Stimulated activated CD4-positive, alpha-beta T cell treated with anti-CD3 and anti-CD28 coated beads, Interleukin-15, amount 100 ng/mL, for 24 hours (primary cell): Measurements from ENCODE around the gene C2orf80.
A peak's percentile ranks its signal among the peaks of the same experiment; 100 is the strongest.
"Not testable (repeated sequence)": the region's sequence is repeated elsewhere in the genome, so short reads cannot be mapped to it uniquely, and the experiment has no call there.

Experiments
- DNase-seq: peaks from one replicate; pipeline ENCODE4 v3.0.0-alpha.2; 2020

C2orf80 gene

GRCh38 chr2:208175840-208176153, 14.0 kb downstream of the C2orf80 start:
- no peak for DNase-seq

DNA sequence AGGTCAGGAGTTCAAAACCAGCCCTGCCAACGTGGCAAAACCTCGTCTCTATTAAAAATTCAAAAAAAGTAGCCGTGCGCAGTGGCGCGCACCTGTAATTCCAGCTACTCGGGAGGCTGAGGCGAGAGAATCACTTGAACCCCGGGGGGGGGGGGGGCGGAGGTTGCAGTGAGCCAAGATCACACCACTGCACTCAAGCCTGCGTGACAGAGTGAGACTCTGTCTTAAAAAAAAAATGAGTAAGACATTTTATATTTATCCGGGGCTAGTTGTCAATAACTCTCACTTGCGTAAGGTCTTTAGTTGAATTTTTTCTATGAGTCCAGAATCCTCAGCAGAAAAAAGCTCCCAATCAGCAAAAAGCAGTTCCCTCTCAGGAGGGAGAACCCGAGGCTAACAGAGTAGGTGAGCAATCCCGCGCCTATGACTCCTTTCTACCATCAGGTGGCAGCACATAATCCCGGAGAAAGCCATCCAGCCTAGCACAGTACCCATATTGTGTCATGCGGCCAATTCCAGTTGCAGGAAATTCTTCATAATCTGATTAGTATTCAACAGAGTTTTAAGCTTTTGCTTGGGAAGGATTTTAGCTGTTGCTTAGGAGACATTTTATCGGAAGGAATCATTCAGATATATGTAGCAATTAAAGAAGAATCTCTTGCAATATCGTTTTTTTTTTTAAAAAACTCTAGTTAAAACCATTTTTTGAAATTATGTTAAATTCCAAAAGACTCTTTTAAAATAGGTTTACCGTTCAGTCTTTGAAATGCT, 14.6 kb downstream of the C2orf80 start:
- peak; percentile 74 for DNase-seq

DNA sequence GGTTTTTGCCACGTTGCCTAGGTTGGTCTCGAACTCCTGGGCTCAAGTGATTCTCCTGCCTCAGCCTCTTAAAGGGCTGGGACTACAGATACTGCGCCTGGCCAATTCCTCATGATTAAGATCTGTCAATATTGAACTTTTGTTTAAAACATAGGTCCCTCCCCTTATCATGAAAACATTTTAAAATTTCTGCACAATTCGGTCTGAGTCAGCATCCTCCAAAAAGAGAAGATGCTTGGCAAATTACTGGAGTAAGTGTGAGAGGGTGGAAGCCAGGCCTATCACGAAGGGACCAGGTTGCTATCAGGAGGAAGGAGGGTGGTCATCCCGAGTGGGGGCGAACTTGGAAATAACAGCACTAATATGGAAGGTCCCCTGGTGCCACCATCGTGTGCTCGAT, 15.7 kb downstream of the C2orf80 start:
- no peak for DNase-seq

DNA sequence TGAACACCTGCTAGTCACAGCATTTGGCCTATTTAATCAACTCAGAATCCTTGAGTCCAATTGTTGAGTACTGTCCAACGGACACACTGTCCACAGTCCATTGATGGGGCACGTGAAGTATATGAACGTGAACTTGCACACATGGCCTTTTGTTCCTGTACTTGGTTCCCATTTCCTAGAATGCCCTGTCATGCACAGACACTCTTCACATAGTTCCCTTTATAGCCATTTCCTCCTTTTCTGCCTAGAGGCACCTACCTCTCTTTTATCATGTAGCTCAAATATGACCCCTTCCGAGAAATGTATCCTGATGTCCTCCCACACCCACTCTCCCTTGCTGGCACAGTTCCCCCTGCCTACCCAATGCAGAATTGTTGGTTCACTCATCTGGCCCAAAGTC, 17.7 kb downstream of the C2orf80 start:
- DNase-seq, result no peak

DNA sequence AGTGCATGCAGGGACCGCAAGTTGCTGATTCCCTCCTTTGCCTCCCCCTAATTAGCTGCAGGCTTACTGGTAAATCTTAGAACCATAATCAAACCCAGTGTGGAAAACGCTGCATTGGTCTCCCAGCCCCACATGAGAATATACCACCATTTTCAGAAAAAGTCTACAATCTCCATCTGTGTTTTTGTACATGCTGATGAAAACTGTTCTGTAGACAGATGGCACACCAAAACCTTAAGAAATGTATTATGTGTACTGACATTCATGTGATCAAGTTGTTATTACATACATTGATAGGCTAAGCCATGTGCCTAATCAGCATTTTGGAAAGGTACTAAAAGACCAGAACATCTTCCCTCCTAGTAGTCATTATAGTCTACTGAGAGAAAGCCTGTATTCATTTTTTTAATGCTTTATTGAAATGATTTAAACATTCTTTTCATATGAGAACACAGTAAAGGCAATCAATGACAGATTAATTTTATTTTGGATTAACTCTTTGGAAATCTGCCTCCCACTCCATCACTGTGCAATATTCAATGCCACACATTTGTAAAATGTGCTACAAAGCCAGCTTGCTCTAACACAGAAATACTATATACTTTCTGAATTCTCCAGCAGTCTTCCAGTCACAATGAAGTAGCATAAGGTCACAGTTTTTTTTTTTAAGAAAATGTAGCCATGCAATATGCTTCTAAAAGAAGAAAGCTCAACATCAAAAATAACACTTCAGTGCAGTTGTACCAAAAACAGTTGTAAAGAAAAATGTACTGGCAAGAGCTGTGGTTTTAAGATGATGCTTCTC, 24.7 kb downstream of the C2orf80 start:
- DNase-seq, result no peak

GRCh38 chr2:208163489-208163888, 26.3 kb downstream of the C2orf80 start, which contains the start of gene CRYGA:
Gene CRYGA (minus strand): TSS chr2:208163589. CDS start chr2:208163556, 33 bp downstream.
- DNase-seq, result no peak

- no peak for DNase-seq
Measured at GRCh38 chr2:208156439-208156838, 33.4 kb downstream of the C2orf80 start.

DNA sequence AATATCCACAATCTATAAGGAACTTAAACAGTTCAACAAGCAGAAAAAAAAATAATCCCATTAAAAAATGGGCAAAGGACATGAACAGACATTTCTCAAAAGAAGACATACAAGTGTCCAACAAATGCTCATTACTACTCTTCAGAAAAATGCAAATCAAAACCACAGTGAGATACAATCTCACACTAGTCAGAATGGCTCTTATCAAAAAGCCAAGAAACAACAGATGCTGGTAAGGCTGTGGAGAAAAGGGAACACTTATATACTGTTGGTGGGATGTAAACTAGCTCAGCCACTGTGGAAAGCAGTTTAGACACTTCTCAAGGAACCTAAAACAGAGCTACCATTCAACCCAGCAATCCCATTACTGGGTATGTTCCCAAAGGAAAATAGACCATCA, 36.7 kb downstream of the C2orf80 start:
- no peak for DNase-seq

- DNase-seq, result no peak
Measured at GRCh38 chr2:208150956-208151355, 38.9 kb downstream of the C2orf80 start.

DNA sequence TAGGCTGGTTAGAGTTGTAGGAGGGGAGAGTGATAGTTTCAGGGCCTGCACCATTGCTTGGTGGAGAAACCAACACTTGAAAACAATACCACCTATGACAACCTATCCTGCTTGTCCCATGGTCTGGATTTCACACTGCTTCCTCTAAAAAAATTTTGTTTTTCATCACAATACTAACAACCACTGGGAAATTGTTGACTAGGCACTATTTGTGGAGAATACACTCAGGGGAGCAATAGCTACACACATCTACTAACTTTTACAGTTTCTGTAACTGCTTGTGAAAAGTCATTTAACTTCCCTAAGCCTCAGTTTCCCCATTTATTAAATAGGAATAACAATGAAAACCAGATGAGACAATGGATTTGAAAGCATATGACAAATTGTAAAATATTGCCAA, 39.7 kb downstream of the C2orf80 start:
- DNase-seq, result no peak

DNA sequence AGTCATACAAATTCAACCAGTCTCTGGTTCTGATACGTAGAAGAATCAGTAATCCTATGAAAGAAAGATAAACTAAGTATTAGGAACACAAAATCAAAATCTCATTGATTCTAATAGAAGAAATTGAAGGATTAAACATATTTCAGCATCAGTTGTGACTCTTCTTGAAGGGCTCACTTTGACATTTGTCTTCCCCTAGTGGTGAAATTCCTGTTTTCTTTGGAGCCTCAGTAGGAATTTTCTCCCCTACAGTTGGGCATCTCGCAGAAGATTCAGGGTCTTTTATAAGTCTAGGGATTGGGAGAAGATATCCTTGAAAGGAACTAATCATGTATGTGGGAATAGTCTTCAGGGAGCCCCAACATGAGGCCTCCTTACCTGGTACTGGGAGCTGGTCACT, 41.0 kb downstream of the C2orf80 start:
- DNase-seq, result no peak

GRCh38 chr2:208147759-208148158, 42.1 kb downstream of the C2orf80 start:
- no peak for DNase-seq

GRCh38 chr2:208147008-208147407, 42.8 kb downstream of the C2orf80 start:
- DNase-seq, result no peak

GRCh38 chr2:208146006-208146405, 43.8 kb downstream of the C2orf80 start, which contains the start of gene CRYGB:
Gene CRYGB (minus strand): TSS chr2:208146158. CDS start chr2:208146120, 38 bp downstream.
- no peak for DNase-seq

DNA sequence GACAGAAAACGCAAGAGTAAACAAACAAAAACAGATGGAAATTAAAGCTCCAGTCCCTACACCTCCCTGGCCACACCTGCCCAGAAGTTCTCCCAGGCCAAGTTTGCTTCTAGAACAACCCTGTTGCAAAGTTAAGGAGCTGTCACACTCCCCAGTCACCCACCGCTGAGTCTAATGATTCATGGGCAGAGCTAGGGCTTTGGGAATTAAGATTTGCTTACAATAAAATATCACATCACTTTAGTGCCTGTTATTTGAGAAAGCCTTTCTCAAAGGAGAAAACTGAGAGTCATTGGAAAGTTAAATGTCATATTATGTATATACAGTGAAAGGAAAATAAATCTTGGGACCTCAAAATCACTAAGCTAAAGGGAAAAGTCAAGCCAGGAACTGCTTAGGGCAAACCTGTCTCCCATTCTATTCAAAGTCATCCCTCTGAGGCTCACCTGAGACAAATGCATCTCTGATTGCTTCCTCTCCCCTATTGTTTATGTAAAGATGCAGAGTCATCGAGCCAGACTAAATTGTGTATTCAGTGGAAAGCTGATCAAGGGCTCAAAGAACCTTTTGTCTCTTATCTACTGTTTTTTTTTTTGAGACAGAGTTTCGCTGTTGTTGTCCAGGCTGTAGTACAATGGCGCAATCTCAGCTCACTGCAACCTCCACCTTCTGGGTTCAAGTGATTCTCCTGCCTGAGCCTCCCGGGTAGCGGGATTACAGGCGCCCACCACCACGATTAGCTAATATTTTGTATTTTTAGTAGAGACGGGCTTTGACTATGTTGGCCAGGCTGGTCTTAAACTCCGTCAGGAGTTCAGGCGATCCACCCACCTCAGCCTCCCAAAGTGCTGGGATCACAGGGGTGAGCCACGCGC, 46.7 kb downstream of the C2orf80 start:
- no peak for DNase-seq

DNA sequence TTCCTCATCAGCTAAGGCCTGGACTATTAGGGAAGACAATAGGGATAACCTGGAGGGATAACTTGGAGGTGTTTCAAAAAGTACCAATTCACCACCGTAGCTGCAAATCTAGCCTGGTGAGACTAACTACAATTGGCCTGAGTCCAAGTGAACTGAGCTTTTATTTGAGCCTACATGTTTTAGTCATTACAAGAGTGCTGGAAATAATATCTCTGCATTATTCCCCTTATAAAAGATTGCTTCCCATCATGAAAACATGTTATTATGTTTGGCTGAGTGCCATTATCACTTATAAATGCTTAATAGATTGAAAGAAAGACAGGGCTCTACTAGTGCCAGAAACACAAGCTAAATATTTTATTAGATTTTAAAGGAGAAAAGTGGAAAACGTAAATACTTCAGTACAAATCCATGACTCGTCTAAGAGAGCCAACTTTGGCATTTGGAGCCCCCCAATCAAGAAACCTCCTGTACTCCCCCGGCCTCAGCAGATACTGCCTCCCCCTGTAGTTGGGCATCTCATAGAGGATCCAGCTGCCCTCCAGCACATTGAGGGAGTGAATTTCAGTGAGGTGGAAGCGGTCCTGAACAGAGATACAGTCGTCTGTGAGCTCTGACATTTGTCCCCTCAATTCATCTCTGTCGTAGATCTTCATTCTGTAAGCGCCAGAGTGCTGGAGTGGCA, 47.4 kb downstream of the C2orf80 start:
- DNase-seq, result no peak

DNA sequence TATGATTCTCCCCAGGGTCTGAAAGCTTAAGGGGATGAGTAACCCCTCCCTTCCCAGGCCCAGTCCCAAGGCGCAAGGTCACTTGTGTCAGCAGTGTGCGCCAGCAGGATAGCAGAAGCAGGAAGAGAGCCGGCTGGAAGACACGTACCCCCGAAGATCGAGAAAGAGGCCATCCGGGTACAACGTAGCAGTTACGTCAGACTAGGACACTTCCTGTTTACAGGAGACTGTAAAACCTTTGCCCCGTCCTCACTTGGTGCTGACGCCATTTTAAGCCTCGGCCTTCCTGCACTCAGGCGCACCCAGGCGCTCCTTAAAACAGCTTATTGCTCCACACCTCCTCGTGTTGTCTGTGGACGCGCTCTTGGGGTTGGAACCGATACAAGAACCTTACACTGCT, 50.4 kb downstream of the C2orf80 start:
- DNase-seq, result no peak

DNA sequence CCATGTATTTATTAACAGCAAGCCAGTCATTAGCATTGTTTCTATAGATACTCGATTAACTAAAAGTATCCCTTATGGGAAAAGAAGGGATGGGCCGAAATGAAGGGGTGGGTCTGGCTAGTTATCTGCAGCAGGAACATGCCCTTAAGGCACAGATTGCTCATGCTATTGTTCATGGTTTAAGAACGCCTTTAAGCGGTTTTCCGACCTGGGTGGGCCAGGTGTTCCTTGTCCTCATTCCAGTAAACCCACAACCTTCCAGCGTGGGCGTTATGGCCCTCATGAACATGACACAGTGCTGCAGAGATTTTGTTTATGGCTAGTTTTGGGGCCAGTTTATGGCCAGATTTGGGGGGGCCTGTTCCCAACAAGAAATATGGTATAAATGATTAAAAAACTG, 51.5 kb downstream of the C2orf80 start:
- DNase-seq, result not testable (repeated sequence)

- DNase-seq, result no peak
Measured at GRCh38 chr2:208136716-208137094, 53.1 kb downstream of the C2orf80 start.

DNA sequence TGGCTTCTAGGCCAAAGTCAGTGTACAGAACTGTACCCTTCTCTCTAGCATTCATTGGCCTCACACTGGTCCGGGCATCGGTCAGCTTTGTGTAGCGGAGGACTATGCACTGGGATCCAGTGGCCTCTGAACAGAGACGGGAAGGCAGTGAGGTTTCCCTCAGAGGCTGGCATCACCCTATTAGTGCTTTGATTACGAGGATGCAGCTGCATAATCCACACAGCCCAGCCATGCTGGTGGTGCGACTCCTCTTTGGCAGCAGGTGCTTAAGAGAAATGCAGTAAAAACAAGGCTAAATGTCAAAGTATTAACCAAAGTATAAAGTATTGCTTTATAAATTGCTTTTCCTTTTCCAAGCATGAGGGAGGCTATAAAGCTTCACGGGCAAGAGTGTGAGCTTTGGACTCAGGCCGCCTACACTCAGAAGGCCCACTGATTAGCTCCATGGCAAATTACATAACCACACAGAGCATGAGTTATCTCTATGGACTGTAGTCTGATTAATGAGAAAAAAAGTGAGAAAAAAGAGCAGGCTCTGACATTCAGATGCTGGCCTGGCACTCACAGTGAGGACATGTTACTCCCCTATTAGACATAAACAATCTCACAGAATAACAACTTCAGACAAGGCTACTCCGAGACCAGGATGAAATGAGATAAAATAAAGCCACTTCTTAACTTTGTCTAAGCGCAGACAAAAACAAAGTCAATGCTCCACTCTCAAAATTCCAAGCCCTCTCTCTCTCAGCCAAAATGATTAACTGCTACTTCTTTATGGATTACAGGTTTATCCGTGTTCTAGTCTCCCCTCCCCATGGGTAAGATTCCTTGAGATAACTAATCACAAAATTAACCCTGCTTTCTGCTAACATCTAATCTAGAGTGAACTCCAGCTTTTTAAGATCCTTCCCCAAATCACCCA, 53.8 kb downstream of the C2orf80 start:
- DNase-seq, result no peak

- no peak for DNase-seq
Measured at GRCh38 chr2:208134928-208135586, 54.8 kb downstream of the C2orf80 start.
